ENCODE data around the gene IGSF5.
"Not testable (repeated sequence)": the region's sequence is repeated elsewhere in the genome, so short reads cannot be mapped to it uniquely, and the experiment has no call there.

IGSF5 gene

GRCh38 chr21:39724944-39725343 lies 20.0 kb upstream of the IGSF5 start:
- H3K4me1 Mint-ChIP-seq (ENCODE audit: low read depth), result no peaks in the 10 kb centered on the region

GRCh38 chr21:39726133-39726532 lies 18.9 kb upstream of the IGSF5 start:
- Mint-ChIP-seq H3K4me1 (ENCODE audit: low read depth) (no peaks in the 10 kb centered on the region), H3K27me3 (no peaks in the 10 kb centered on the region), H3K9me3 (no peaks in the 10 kb centered on the region), H3K27ac (no peak overlapping the region), H3K36me3 (ENCODE audit: low read depth) (no peaks in the 10 kb centered on the region), H3K4me3 (no peak overlapping the region)
- no peak for DNase-seq

More at GRCh38 chr21:39724944-39725343, 20.0 kb upstream of the IGSF5 start:
- no peak overlapping the region for H3K27ac Mint-ChIP-seq
- DNase-seq, result no peak
- H3K9me3 Mint-ChIP-seq, result no peaks in the 10 kb centered on the region
- H3K4me3 Mint-ChIP-seq, result no peak overlapping the region
- no peaks in the 10 kb centered on the region for H3K27me3 Mint-ChIP-seq
- H3K36me3 Mint-ChIP-seq (ENCODE audit: low read depth), result no peaks in the 10 kb centered on the region

- H3K36me3 Mint-ChIP-seq (ENCODE audit: low read depth), result no peaks in the 10 kb centered on the region
- H3K27me3 Mint-ChIP-seq, result no peaks in the 10 kb centered on the region
- H3K27ac Mint-ChIP-seq, result no peak overlapping the region
- H3K4me3 Mint-ChIP-seq, result no peak overlapping the region
- no peaks in the 10 kb centered on the region for H3K4me1 Mint-ChIP-seq (ENCODE audit: low read depth)
- no peaks in the 10 kb centered on the region for H3K9me3 Mint-ChIP-seq
- no peak for DNase-seq
These were observed 17.4 kb upstream of the IGSF5 start for GRCh38 chr21:39727401-39728120.

- Mint-ChIP-seq H3K27me3 (no peaks in the 10 kb centered on the region), H3K36me3 (ENCODE audit: low read depth) (no peaks in the 10 kb centered on the region), H3K4me3 (no peak overlapping the region), H3K27ac (no peak overlapping the region), H3K9me3 (no peaks in the 10 kb centered on the region), H3K4me1 (ENCODE audit: low read depth) (no peaks in the 10 kb centered on the region)
- no peak for DNase-seq
These were observed 16.6 kb upstream of the IGSF5 start for GRCh38 chr21:39728341-39728740.

- Mint-ChIP-seq H3K27ac (no peak overlapping the region), H3K36me3 (ENCODE audit: low read depth) (no peaks in the 10 kb centered on the region), H3K9me3 (no peaks in the 10 kb centered on the region), H3K27me3 (peaks cover 2% of the 10 kb centered on the region), H3K4me3 (no peak overlapping the region), H3K4me1 (ENCODE audit: low read depth) (no peaks in the 10 kb centered on the region)
- no peak for DNase-seq
These were observed 14.4 kb upstream of the IGSF5 start for GRCh38 chr21:39730418-39731157.

GRCh38 chr21:39736716-39737115 lies 8.3 kb upstream of the IGSF5 start:
- Mint-ChIP-seq H3K27ac (no peak overlapping the region), H3K4me3 (no peak overlapping the region), H3K9me3 (no peaks in the 10 kb centered on the region), H3K27me3 (peaks cover 2% of the 10 kb centered on the region), H3K4me1 (ENCODE audit: low read depth) (no peaks in the 10 kb centered on the region), H3K36me3 (ENCODE audit: low read depth) (no peaks in the 10 kb centered on the region)
- no peak for DNase-seq

GRCh38 chr21:39737376-39738000 lies 7.5 kb upstream of the IGSF5 start:
- Mint-ChIP-seq H3K9me3 (no peaks in the 10 kb centered on the region), H3K4me3 (no peak overlapping the region), H3K27ac (no peak overlapping the region), H3K4me1 (ENCODE audit: low read depth) (no peaks in the 10 kb centered on the region), H3K27me3 (peaks cover 2% of the 10 kb centered on the region), H3K36me3 (ENCODE audit: low read depth) (no peaks in the 10 kb centered on the region)
- no peak for DNase-seq

- Mint-ChIP-seq H3K9me3 (no peaks in the 10 kb centered on the region), H3K36me3 (ENCODE audit: low read depth) (no peaks in the 10 kb centered on the region), H3K4me1 (ENCODE audit: low read depth) (no peaks in the 10 kb centered on the region), H3K27ac (no peak overlapping the region), H3K27me3 (peaks cover 2% of the 10 kb centered on the region), H3K4me3 (no peak overlapping the region)
- DNase-seq, result no peak
These were observed 6.4 kb upstream of the IGSF5 start for GRCh38 chr21:39738566-39738965.

- H3K9me3 Mint-ChIP-seq; H3K27ac Mint-ChIP-seq; H3K27me3 Mint-ChIP-seq; H3K4me3 Mint-ChIP-seq; DNase-seq; H3K4me1 Mint-ChIP-seq (ENCODE audit: low read depth); H3K36me3 Mint-ChIP-seq (ENCODE audit: low read depth): not testable (repeated sequence)
These were observed 5.5 kb upstream of the IGSF5 start for GRCh38 chr21:39739531-39739930.

GRCh38 chr21:39742561-39742960 lies 2.4 kb upstream of the IGSF5 start:
- H3K9me3 Mint-ChIP-seq; H3K27ac Mint-ChIP-seq; H3K4me3 Mint-ChIP-seq; H3K27me3 Mint-ChIP-seq; DNase-seq; H3K36me3 Mint-ChIP-seq (ENCODE audit: low read depth); H3K4me1 Mint-ChIP-seq (ENCODE audit: low read depth): not testable (repeated sequence)

- not testable (repeated sequence) for H3K9me3 Mint-ChIP-seq, H3K4me3 Mint-ChIP-seq, H3K27me3 Mint-ChIP-seq
These were observed 349 bp downstream of the IGSF5 start for GRCh38 chr21:39745332-39745731.

GRCh38 chr21:39750670-39751069 lies 5.7 kb downstream of the IGSF5 start:
- Mint-ChIP-seq H3K27me3 (no peaks in the 10 kb centered on the region), H3K27ac (no peak overlapping the region), H3K4me1 (ENCODE audit: low read depth) (no peaks in the 10 kb centered on the region), H3K36me3 (ENCODE audit: low read depth) (no peaks in the 10 kb centered on the region), H3K4me3 (no peak overlapping the region), H3K9me3 (no peaks in the 10 kb centered on the region)
- DNase-seq, result no peak

More at GRCh38 chr21:39745332-39745731, 349 bp downstream of the IGSF5 start:
- H3K27ac Mint-ChIP-seq; H3K4me1 Mint-ChIP-seq (ENCODE audit: low read depth); DNase-seq; H3K36me3 Mint-ChIP-seq (ENCODE audit: low read depth): not testable (repeated sequence)

- Mint-ChIP-seq H3K27ac (no peak overlapping the region), H3K9me3 (peaks cover 5% of the 10 kb centered on the region), H3K27me3 (no peaks in the 10 kb centered on the region), H3K4me3 (no peak overlapping the region), H3K4me1 (ENCODE audit: low read depth) (no peaks in the 10 kb centered on the region), H3K36me3 (ENCODE audit: low read depth) (no peaks in the 10 kb centered on the region)
- no peak for DNase-seq
These were observed 9.8 kb downstream of the IGSF5 start for GRCh38 chr21:39754811-39755210.

- Mint-ChIP-seq H3K36me3 (ENCODE audit: low read depth) (no peaks in the 10 kb centered on the region), H3K9me3 (peaks cover 5% of the 10 kb centered on the region), H3K27ac (no peak overlapping the region), H3K27me3 (no peaks in the 10 kb centered on the region), H3K4me3 (no peak overlapping the region), H3K4me1 (ENCODE audit: low read depth) (no peaks in the 10 kb centered on the region)
- DNase-seq, result no peak
These were observed 11.3 kb downstream of the IGSF5 start for GRCh38 chr21:39756285-39756684.

Data from activated T-cell treated with anti-CD3 and anti-CD28 coated beads, Interleukin-2, amount 50 U/mL, for 24 hours (primary cell).